Measurements from ENCODE around the gene STAP2. TPM values are rescaled to one million over a fixed set of nuclear protein-coding genes. Genes with fewer than 3 reads are reported as not detected.
A peak's percentile ranks its signal among the peaks of the same experiment; 100 is the strongest.

The STAP2 gene
- total RNA-seq, 3 donors from 2014 or later, result 1.6 to 51.4 (median 25.9) TPM

- no peaks in the 10 kb centered on the region for H3K36me3 ChIP-seq
- H3K4me1 ChIP-seq, result no peaks in the 10 kb centered on the region
- DNase-seq (ENCODE audit: low spot score in 2 of 2), result no peak
- H3K27ac ChIP-seq, result no peak overlapping the region
- H3K9me3 ChIP-seq, result no peaks in the 10 kb centered on the region
- intact Hi-C loops (cut with DNase I; ENCODE audit: low total_unique reads), result loop anchor here (10.0 kb wide), 2 partner anchors 95 to 1365 kb away; partner anchors contain the start of genes CATSPERD and LONP1
- no peak overlapping the region for H3K4me3 ChIP-seq
- H3K27me3 ChIP-seq, result no peaks in the 10 kb centered on the region
- TF ChIP-seq CTCF (IDR thresholded peaks at IDR 0.05) (no peak), POLR2AphosphoS5 (IDR thresholded peaks at IDR 0.05) (no peak), POLR2A (IDR thresholded peaks at IDR 0.05) (no peak)
Observed at GRCh38 chr19:4360081-4360569, 21.5 kb upstream of the STAP2 start.

- Histone ChIP-seq H3K4me1 (no peaks in the 10 kb centered on the region), H3K27me3 (no peaks in the 10 kb centered on the region), H3K9me3 (no peaks in the 10 kb centered on the region), H3K27ac (no peak overlapping the region), H3K36me3 (no peaks in the 10 kb centered on the region), H3K4me3 (no peak overlapping the region)
- no peak for DNase-seq (ENCODE audit: low spot score in 2 of 2)
- TF ChIP-seq POLR2AphosphoS5 (IDR thresholded peaks at IDR 0.05) (no peak), CTCF (IDR thresholded peaks at IDR 0.05) (no peak), POLR2A (IDR thresholded peaks at IDR 0.05) (no peak)
- intact Hi-C loops (cut with DNase I; ENCODE audit: low total_unique reads), result no loop called here
Observed at GRCh38 chr19:4359627-4360000, 21.0 kb upstream of the STAP2 start.

- TF ChIP-seq POLR2AphosphoS5 (IDR thresholded peaks at IDR 0.05) (no peak), POLR2A (IDR thresholded peaks at IDR 0.05) (no peak), CTCF (IDR thresholded peaks at IDR 0.05) (no peak)
- Histone ChIP-seq H3K4me1 (no peaks in the 10 kb centered on the region), H3K36me3 (no peaks in the 10 kb centered on the region), H3K27me3 (no peaks in the 10 kb centered on the region), H3K9me3 (no peaks in the 10 kb centered on the region), H3K4me3 (no peak overlapping the region), H3K27ac (no peak overlapping the region)
- intact Hi-C loops (cut with DNase I; ENCODE audit: low total_unique reads), result no loop called here
- no peak for DNase-seq (ENCODE audit: low spot score in 2 of 2)
Observed at GRCh38 chr19:4358709-4359626, 20.3 kb upstream of the STAP2 start.

GRCh38 chr19:4357921-4358326 is 19.3 kb upstream of the STAP2 start:
- Histone ChIP-seq H3K27me3 (no peaks in the 10 kb centered on the region), H3K4me1 (no peaks in the 10 kb centered on the region), H3K4me3 (no peak overlapping the region), H3K36me3 (no peaks in the 10 kb centered on the region), H3K9me3 (no peaks in the 10 kb centered on the region), H3K27ac (no peak overlapping the region)
- TF ChIP-seq POLR2AphosphoS5 (IDR thresholded peaks at IDR 0.05) (no peak), POLR2A (IDR thresholded peaks at IDR 0.05) (no peak), CTCF (IDR thresholded peaks at IDR 0.05) (no peak)
- no peak for DNase-seq (ENCODE audit: low spot score in 2 of 2)
- intact Hi-C loops (cut with DNase I; ENCODE audit: low total_unique reads), result no loop called here

- intact Hi-C loops (cut with DNase I; ENCODE audit: low total_unique reads), result no loop called here
- Histone ChIP-seq H3K36me3 (no peaks in the 10 kb centered on the region), H3K27ac (peak overlapping the region in 1 of 2 donors; percentile 12), H3K27me3 (no peaks in the 10 kb centered on the region), H3K4me3 (no peak overlapping the region), H3K9me3 (no peaks in the 10 kb centered on the region), H3K4me1 (no peaks in the 10 kb centered on the region)
- no peak for DNase-seq (ENCODE audit: low spot score in 2 of 2)
- TF ChIP-seq POLR2A (IDR thresholded peaks at IDR 0.05) (no peak), CTCF (IDR thresholded peaks at IDR 0.05) (no peak), POLR2AphosphoS5 (IDR thresholded peaks at IDR 0.05) (no peak)
Observed at GRCh38 chr19:4357095-4357797, 18.6 kb upstream of the STAP2 start.

Data from breast epithelium (tissue), 4 donors.